ENCODE data around the gene GSTA5. TPM values are rescaled to one million over a fixed set of nuclear protein-coding genes. Genes with fewer than 3 reads are reported as not detected.
"Not testable (repeated sequence)": the region's sequence is repeated elsewhere in the genome, so short reads cannot be mapped to it uniquely, and the experiment has no call there.

The GSTA5 gene
- total and polyA plus RNA-seq, 4 donors: not detected

DNA sequence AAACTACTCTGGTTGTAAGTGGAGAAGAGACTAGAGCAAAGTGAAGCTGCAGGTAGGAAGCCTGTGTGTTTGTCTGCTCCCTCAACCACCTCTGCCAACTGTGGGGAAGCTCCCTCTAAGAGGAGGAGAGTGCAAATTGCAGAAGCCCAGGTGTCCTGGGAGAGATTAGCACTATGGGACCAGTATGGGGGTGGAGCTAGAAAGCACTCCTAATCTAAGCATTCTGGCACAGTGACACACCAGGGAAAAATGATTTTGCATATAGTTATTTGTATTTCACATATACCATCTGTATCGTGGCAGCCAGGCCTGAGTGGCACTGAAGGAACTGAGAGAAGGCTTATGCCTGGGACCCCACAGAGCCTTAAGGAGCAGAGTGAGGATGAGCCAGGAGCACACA is 49.8 kb downstream of the GSTA5 start:
- Histone ChIP-seq H3K27me3 (ENCODE audit: control insufficient read depth in 4 of 4, insufficient read depth in 4 of 4, low read length in 3 of 4) (no peaks in the 10 kb centered on the region), H3K9ac (ENCODE audit: low read depth in 1 of 2, low read length in 2 of 2) (no peak overlapping the region), H3K4me1 (ENCODE audit: control insufficient read depth in 4 of 4, insufficient read depth in 4 of 4, low read length in 3 of 4) (peaks cover 3 to 17% (median 9%) of the 10 kb centered on the region in 4 donors), H3K9me3 (ENCODE audit: control insufficient read depth in 4 of 4, low read length in 3 of 4) (peaks cover 0 to 1% (median 0%) of the 10 kb centered on the region in 4 donors), H3K27ac (ENCODE audit: low read depth in 1 of 2, low read length in 2 of 2) (no peak overlapping the region), H3K36me3 (ENCODE audit: control insufficient read depth in 4 of 4, insufficient read depth in 3 of 4, low read depth in 1 of 4, low read length in 3 of 4) (peaks cover 1 to 38% (median 33%) of the 10 kb centered on the region in 4 donors), H3K4me3 (ENCODE audit: low read depth in 1 of 3, low read length in 3 of 3) (no peak overlapping the region)
- no peak for DNase-seq (ENCODE audit: low spot score)
- 0% methylated on average over 1 of the region's 1 CpG for WGBS
- TF ChIP-seq FOXA1 (IDR thresholded peaks at IDR 0.05): no peak
- TF ChIP-seq CTCF (IDR thresholded peaks at IDR 0.05; ENCODE audit: low read depth, low read length, missing input control): no peak
- no peak for TF ChIP-seq FOXA2 (IDR thresholded peaks at IDR 0.05)
- TF ChIP-seq TAF1 (conservative IDR thresholded peaks at IDR 0.05): no peak
- TF ChIP-seq GABPA (IDR thresholded peaks at IDR 0.05 in 1 of 2, conservative IDR thresholded peaks at IDR 0.05 in 1 of 2): no peak
- TF ChIP-seq RXRA (IDR thresholded peaks at IDR 0.05): no peak
- TF ChIP-seq RAD21 (IDR thresholded peaks at IDR 0.05): no peak
- TF ChIP-seq HNF4G (IDR thresholded peaks at IDR 0.05): no peak

GRCh38 chr6:52789658-52790057 is 51.0 kb downstream of the GSTA5 start:
- not testable (repeated sequence) for H3K27ac ChIP-seq (ENCODE audit: low read depth in 1 of 2, low read length in 2 of 2); H3K4me3 ChIP-seq (ENCODE audit: low read depth in 1 of 3, low read length in 3 of 3); DNase-seq (ENCODE audit: low spot score); H3K9me3 ChIP-seq (ENCODE audit: control insufficient read depth in 4 of 4, low read length in 3 of 4); H3K9ac ChIP-seq (ENCODE audit: low read depth in 1 of 2, low read length in 2 of 2); H3K27me3 ChIP-seq (ENCODE audit: control insufficient read depth in 4 of 4, insufficient read depth in 4 of 4, low read length in 3 of 4)
- 88% methylated on average over 1 of the region's 1 CpG for whole genome bisulfite sequencing
- Histone ChIP-seq H3K4me1 (ENCODE audit: control insufficient read depth in 4 of 4, insufficient read depth in 4 of 4, low read length in 3 of 4) (peaks cover 3 to 19% (median 9%) of the 10 kb centered on the region in 4 donors), H3K36me3 (ENCODE audit: control insufficient read depth in 4 of 4, insufficient read depth in 3 of 4, low read depth in 1 of 4, low read length in 3 of 4) (peaks cover 1 to 27% (median 25%) of the 10 kb centered on the region in 4 donors)

DNA sequence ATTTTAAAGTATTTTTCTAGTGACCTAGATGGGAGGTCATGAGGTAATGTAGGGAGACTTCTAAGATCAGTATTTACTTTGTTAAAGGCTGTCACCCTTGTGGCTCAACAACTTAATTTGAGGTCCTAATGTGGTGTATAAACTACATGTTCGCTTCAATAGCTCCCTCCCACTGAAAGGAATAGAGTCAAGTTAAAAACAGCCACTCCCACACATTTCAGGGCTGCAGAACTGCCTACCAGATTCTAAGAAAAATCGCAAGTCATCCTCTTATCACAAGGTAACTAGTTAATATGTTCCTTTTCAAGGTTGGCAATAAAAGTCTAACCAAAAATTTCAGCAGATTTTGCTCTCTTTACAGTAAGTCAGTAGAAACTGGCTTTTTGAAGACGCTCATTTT is 52.1 kb downstream of the GSTA5 start:
- Histone ChIP-seq H3K36me3 (ENCODE audit: control insufficient read depth in 4 of 4, insufficient read depth in 3 of 4, low read depth in 1 of 4, low read length in 3 of 4) (peaks cover 1 to 19% (median 16%) of the 10 kb centered on the region in 4 donors), H3K27me3 (ENCODE audit: control insufficient read depth in 4 of 4, insufficient read depth in 4 of 4, low read length in 3 of 4) (no peaks in the 10 kb centered on the region), H3K27ac (ENCODE audit: low read depth in 1 of 2, low read length in 2 of 2) (peak overlapping the region; percentile 39 to 46), H3K4me3 (ENCODE audit: low read depth in 1 of 3, low read length in 3 of 3) (peak overlapping the region in 2 of 3 donors; percentile 60 to 75), H3K4me1 (ENCODE audit: control insufficient read depth in 4 of 4, insufficient read depth in 4 of 4, low read length in 3 of 4) (peaks cover 3 to 19% (median 9%) of the 10 kb centered on the region in 4 donors), H3K9ac (ENCODE audit: low read depth in 1 of 2, low read length in 2 of 2) (peak overlapping the region in 1 of 2 donors; percentile 94), H3K9me3 (ENCODE audit: control insufficient read depth in 4 of 4, low read length in 3 of 4) (peaks cover 0 to 2% (median 0%) of the 10 kb centered on the region in 4 donors)
- DNase-seq (ENCODE audit: low spot score): no peak
- TF ChIP-seq EGR1 (IDR thresholded peaks at IDR 0.05; ENCODE audit: low read depth in 2 of 2): no peak
- TF ChIP-seq REST (IDR thresholded peaks at IDR 0.05): no peak
- no peak for TF ChIP-seq NR2F2 (IDR thresholded peaks at IDR 0.05)
- TF ChIP-seq, protein P1, sequence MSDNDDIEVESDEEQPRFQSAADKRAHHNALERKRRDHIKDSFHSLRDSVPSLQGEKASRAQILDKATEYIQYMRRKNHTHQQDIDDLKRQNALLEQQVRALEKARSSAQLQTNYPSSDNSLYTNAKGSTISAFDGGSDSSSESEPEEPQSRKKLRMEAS (IDR thresholded peaks at IDR 0.05): no peak
- peak in 1 of 2 donors; percentile 11 for TF ChIP-seq HNF4A (conservative IDR thresholded peaks at IDR 0.05)
- TF ChIP-seq JUND (IDR thresholded peaks at IDR 0.05): no peak
- peak in 1 of 2 donors; percentile 7 for TF ChIP-seq RAD21 (IDR thresholded peaks at IDR 0.05)
- TF ChIP-seq YY1 (IDR thresholded peaks at IDR 0.05): no peak
- no peak for TF ChIP-seq CTCF (IDR thresholded peaks at IDR 0.05; ENCODE audit: low read depth, low read length, missing input control)
- no peak for TF ChIP-seq ATF3 (IDR thresholded peaks at IDR 0.05)
- 23% methylated on average over 3 of the region's 3 CpGs for WGBS
